LNCaP clone FGC (cell line): Measurements from ENCODE around the gene MACROD2.
A peak's percentile ranks its signal among the peaks of the same experiment; 100 is the strongest.
"Not testable (repeated sequence)": the region's sequence is repeated elsewhere in the genome, so short reads cannot be mapped to it uniquely, and the experiment has no call there.

ENCODE experiments used
- DNase-seq: peaks from one replicate; pipeline ENCODE4 v3.0.0-alpha.2; 2011; ENCODE audit warnings: low read depth
- H3K4me3 ChIP-seq: 2 replicates; pipeline ENCODE4 v1.5.1; 2011; ENCODE audit warnings: mild to moderate bottlenecking, low read depth, low read length, control low read depth
- TF ChIP-seq, protein P1 (sequence below): IDR thresholded peaks from 2 replicates; pipeline ENCODE4 v1.5.1; 2012; ENCODE audit warnings: mild to moderate bottlenecking; ENCODE audit not compliant: control insufficient read depth, insufficient read depth; ENCODE audit errors: extremely low read depth

MACROD2 gene

DNA sequence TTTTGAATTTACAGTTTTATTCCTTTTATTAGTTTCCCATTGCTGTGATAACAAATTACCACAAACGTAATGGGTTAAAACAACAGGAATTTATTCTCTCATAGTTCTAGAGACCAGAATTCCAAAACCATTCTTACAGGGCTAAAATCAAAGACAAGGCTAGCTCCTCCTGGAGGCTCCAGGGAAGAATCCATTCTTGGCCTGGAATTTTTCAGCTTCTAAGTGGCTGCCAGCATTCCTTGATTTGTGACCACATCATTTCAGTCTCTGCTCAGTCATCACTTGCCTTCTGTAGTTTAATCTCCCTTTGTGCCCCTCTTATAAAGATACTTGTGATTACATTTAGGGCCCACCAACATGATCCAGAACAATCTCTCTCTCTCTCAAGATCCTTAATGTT lies 4.0 kb upstream of the MACROD2 start:
- no peak overlapping the region for H3K4me3 ChIP-seq
- DNase-seq: no peak

DNA sequence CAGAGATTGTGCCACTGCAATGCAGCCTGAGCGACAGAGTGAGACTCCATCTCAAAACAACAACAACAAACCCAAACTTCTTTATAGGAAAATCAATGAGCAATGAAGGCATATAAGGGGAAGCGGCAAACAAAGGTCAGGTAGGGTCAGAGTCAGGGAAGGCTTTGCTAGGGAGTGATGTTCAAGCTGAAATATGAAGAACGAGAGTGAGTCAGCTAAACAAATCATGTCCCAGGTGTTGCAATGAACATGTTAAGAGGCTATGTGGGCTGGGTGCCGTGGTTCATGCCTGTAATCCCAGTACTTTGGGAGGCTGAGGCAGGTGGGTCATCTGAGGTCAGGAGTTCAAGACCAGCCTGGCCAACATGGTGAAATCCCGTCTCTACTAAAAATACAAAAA lies 3.4 kb upstream of the MACROD2 start:
- not testable (repeated sequence) for DNase-seq, H3K4me3 ChIP-seq

More for the DNA sequence above, 4.0 kb upstream of the MACROD2 start:
- TF ChIP-seq, protein P1, sequence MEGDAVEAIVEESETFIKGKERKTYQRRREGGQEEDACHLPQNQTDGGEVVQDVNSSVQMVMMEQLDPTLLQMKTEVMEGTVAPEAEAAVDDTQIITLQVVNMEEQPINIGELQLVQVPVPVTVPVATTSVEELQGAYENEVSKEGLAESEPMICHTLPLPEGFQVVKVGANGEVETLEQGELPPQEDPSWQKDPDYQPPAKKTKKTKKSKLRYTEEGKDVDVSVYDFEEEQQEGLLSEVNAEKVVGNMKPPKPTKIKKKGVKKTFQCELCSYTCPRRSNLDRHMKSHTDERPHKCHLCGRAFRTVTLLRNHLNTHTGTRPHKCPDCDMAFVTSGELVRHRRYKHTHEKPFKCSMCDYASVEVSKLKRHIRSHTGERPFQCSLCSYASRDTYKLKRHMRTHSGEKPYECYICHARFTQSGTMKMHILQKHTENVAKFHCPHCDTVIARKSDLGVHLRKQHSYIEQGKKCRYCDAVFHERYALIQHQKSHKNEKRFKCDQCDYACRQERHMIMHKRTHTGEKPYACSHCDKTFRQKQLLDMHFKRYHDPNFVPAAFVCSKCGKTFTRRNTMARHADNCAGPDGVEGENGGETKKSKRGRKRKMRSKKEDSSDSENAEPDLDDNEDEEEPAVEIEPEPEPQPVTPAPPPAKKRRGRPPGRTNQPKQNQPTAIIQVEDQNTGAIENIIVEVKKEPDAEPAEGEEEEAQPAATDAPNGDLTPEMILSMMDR: no peak

DNA sequence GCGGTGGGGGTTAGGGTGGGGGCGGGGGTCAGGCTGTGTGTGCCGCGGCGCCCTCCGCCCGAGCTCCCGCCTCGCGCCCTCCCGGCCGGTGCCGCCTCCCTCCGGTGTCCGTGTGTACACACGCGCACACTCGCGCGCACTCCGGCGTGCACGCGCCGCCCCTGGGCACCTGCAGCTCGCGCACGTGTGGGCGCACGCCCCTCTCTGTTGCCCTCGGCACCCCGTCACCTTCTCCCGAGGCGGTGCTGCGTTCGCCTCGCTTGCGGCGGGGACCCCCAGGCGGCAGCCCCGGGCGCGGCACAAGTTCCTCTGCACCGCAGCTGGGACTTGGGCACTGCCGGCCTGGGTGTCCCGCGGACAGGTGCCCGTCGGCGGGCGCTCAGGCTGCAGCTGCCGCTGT lies 525 bp downstream of the MACROD2 start:
- TF ChIP-seq, protein P1: no peak
- no peak for DNase-seq
- H3K4me3 ChIP-seq: peak overlapping the region; percentile 68

DNA sequence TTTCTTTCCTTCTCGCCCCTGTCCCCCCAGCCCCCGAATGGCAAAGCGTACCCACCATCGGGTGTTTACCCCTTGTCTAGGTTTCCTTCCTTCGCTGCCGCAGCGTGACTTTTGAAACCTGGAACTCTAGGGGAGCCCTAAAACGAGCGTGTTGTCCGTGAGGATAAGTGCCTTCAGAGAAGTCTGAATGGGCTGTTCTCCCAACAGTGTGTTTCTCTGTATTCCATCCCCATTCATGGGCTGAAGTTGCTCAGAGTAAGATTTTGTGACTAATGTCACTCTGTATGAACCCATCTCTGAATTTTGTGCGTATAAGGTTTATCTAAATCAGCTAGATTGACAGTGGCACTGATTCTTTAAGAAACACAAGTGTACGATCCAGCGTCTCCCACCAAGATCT lies 949 bp downstream of the MACROD2 start:
- TF ChIP-seq, protein P1: no peak
- H3K4me3 ChIP-seq: peak overlapping the region; percentile 68
- DNase-seq: no peak

DNA sequence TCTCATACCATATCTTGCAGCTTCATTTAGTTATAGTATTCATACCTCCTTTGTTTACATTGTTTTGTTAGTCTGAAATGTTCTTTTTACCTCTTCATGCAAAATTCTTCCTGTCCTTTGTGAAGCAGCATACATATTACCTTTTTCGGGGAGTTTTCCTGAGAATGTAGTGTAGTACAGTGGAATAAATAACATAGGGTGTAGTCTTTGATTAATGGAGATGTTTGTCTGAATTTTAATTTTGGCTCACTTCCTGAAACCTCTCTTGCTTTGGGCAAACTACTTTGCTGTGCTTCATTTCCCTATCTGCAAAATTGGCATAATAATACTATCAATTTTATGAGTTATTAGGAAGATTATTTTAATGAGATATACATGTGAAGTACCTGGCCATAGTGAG lies 5.6 kb downstream of the MACROD2 start:
- no peak for DNase-seq
- TF ChIP-seq, protein P1: no peak
- no peak overlapping the region for H3K4me3 ChIP-seq

DNA sequence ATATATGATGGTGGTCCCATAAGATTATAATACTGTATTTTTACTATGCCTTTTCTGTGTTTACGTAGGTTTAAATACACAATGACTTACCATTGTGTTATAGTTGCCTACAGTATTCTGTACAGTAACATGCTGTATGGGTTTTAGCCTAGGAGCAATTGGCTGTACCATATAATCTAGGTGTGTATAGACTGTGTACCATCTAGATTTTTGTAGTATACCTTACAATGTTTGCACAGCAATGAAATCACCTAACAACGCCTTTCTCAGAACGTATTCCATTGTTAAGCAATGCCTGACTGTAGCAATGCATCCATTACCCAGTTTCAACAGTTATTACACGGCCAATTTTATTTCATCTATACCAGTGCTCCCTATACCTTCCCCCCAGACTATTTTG lies 10.7 kb downstream of the MACROD2 start:
- TF ChIP-seq, protein P1: no peak
- H3K4me3 ChIP-seq: no peak overlapping the region
- no peak for DNase-seq

DNA sequence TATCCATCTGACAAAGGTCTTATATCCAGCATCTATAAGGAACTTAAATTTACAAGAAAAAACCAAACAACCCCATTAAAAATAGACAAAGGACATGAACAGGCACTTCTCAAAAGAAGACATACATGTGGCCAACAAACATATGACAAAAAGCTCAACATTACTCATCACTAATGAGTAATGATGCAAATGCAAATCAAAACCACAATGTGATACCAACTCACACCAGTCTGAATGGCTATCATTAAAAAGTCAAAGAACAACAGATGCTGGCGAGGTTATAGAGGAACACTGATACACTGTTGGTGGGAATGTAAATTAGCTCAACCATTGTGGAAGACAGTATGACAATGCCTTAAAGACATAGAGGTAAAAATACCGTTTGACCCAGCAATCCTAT lies 13.9 kb downstream of the MACROD2 start:
- TF ChIP-seq, protein P1: no peak
- no peak overlapping the region for H3K4me3 ChIP-seq
- no peak for DNase-seq

DNA sequence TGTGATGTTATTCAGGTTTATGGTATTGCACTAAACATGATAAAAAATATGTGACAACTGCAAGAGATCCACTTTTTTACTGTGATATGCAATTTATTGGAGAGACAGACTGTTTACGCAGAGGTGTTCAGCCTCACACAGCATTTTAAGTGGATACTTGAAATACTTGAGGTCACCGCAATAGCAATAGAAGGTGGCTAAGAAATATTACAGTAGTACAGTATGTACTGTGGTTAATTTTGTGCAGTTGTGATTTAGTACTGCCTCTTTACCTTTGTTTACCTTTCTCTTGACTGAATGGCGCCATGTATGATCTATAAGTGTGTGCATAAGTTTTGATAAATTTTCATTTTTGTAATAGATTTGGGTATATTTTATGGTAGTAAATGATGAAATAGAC lies 17.4 kb downstream of the MACROD2 start:
- H3K4me3 ChIP-seq: no peak overlapping the region
- DNase-seq: no peak
- TF ChIP-seq, protein P1: no peak
